Epithelial cell of esophagus (primary cell): ENCODE data around the gene RPS14.
A peak's percentile ranks its signal among the peaks of the same experiment; 100 is the strongest.

Experiments
- DNase-seq: peaks from one replicate; pipeline ENCODE4 v3.0.0; 2010; ENCODE audit warnings: low read depth
- H3K4me3 ChIP-seq: 2 replicates; pipeline ENCODE4 v1.5.1; 2011; ENCODE audit warnings: mild to moderate bottlenecking, low read length, control low read depth
- TF ChIP-seq, protein P1 (sequence below): IDR thresholded peaks from 2 replicates; pipeline ENCODE4 v1.5.1; 2011; ENCODE audit warnings: low read depth, mild to moderate bottlenecking, low read length, control low read depth, inconsistent platforms; ENCODE audit not compliant: insufficient read depth; ENCODE audit errors: missing control alignments

Gene RPS14

DNA sequence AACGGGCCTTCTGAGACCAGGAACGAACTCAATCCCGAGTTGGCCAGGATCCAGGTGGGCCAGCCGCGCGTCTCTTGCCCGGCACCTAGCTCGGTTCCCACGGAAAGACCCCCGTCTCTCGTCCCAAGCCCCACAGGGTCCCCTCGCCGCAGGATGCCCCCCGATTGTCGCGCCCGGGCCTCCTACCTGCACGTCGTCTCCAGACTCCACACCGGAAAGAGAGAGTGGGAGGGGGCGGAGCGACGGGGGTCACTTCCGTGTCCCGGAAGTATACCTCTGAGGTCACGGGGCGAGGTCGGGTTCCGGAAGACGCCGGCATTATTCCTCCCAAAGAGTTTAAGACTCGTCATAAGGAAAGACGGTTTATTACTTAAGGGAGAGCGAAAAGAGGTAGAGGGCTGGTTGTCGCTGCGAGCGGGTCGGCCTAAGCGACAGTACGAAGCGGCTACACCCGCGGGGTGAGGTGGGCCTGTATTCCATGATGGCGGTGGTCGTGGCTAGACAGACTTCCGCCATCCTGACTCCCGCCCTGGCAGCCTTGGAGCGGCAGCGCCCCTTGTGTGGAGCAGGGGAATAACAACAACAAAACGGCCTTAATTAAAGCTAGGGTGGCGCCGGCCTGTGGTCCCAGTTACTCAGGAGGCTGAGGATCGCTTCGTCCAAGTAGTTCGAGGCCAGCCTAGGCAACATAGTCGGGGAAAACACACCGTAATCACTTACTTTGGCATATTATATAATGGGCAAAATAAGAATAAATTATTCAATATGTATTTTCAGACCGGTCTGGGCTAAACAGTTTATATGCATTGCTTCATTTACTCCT is at the start of gene RPS14:
TSS of gene RPS14 (minus strand) at position 223 of the 823 bp plus-strand sequence. CDS start 2,006 bp downstream, outside the sequence.
- TF ChIP-seq, protein P1, sequence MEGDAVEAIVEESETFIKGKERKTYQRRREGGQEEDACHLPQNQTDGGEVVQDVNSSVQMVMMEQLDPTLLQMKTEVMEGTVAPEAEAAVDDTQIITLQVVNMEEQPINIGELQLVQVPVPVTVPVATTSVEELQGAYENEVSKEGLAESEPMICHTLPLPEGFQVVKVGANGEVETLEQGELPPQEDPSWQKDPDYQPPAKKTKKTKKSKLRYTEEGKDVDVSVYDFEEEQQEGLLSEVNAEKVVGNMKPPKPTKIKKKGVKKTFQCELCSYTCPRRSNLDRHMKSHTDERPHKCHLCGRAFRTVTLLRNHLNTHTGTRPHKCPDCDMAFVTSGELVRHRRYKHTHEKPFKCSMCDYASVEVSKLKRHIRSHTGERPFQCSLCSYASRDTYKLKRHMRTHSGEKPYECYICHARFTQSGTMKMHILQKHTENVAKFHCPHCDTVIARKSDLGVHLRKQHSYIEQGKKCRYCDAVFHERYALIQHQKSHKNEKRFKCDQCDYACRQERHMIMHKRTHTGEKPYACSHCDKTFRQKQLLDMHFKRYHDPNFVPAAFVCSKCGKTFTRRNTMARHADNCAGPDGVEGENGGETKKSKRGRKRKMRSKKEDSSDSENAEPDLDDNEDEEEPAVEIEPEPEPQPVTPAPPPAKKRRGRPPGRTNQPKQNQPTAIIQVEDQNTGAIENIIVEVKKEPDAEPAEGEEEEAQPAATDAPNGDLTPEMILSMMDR: peak; percentile 90
- DNase-seq: peak; percentile 96
- peak within 1 kb of the TSS; percentile 99 for H3K4me3 ChIP-seq

DNA sequence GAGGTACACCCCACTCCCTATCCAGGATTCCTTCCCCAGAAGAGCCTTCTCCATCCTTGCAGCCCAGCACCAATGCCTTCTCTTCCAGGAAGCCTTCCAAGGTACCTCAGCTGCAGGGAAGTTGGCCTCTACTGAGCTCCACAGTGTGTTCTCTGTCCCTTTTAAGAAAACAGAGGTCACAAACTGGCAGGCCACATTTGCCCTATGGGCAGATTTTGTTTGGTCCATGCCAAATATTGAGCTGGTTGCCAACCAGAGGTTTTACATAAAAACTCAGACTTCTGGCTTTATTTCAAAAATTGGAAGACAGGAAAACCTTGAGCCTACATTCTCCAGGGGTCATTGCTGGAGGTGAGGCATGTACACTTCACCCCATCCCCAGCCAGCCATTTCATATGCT is 49.4 kb upstream of the RPS14 start:
- TF ChIP-seq, protein P1: no peak
- H3K4me3 ChIP-seq: peak overlapping the region; percentile 45
- no peak for DNase-seq

DNA sequence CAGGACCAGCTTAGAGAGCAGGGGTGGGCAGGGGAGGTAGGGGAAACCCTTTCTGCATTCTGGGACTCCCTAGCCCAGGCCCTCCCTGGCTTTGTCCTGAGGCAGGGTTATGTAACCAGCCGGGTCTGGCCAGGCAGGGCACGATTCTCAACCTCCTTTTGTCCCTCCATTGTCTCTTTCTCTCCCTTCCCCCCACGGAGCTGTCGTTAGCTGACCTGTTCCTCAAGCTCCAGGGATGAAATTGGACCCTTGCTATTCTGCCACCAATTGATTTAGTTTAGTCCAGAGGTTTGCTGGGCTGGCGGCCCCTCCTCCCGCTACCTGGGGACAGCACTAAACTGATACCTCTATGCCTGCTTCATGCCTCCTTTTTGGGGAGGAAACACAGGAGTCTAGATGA is 49.0 kb upstream of the RPS14 start:
- DNase-seq: no peak
- TF ChIP-seq, protein P1: no peak
- peak overlapping the region; percentile 45 for H3K4me3 ChIP-seq

DNA sequence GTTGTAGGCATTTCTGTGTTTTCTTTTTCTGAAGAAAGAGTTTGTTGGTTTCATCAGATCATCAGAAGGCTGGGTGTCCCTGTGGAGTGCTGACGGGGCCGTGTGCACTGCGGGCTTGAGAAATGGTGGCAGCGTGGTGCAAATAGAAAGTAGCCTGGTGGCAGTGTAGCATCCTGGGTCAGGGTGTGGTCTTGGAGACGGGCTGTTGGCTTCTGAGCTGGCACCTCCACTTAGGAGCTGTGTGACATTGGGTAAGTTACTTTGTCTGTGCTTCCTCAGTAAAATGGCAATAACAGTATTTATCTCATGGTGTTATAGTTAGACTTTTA is 48.4 kb upstream of the RPS14 start:
- DNase-seq: no peak
- peak overlapping the region; percentile 45 for H3K4me3 ChIP-seq
- TF ChIP-seq, protein P1: no peak

DNA sequence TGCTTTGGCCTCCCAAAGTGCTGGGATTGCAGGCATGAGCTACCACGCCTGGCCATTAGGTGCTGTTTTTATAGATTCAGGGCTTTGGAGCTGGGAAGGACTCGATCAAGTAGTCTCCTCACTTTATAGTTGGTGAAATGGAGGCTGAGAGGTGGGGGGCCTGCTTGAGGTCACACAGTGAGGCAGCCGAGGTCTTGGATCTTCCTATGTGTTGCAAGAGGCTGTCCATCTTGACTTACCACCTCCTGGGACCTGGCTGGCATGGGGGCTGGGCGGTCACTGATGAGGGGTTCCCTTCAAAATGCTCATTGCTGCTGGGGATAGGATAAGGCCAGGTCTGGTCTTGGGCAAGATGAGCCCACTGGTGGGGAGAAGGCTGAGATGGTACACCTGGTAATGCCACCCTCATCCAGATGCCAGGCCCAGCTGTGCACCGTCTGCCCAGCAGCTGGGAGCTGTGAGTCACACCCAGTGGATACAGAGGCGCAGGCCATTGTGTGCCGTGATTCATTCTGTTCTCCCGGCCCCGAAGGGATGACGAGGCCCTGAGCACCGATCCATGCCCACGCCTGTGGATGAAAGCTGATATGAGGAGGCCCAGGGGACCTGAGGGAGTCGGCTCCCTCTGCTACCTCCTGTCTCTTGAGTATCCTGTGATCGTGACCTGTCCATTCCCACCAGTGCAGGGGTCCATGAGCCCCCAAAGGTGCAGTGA is 47.9 kb upstream of the RPS14 start:
- TF ChIP-seq, protein P1: peak; percentile 11
- DNase-seq: peak; percentile 98
- peak overlapping the region; percentile 45 for H3K4me3 ChIP-seq

DNA sequence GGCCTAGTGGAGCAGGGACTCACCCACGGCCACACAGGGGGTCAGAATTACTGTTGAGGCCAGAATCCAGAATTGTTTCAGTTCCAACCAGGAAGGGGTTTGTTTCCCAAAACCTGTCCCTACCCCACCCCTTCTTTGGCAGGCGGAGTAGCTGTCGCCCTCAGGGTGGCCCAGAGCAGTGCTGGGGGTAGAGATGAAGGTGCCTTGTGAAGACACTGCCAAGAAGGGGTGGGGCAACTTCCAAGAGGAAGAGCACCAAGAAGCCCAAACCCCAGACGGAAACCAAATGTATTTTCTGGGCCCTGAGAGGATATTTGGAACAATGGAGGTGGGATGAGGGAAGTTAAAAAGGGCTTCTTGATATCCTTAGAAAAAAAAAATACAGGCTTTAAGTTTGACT is 47.0 kb upstream of the RPS14 start:
- DNase-seq: no peak
- TF ChIP-seq, protein P1: no peak
- no peak overlapping the region for H3K4me3 ChIP-seq
